Measurements from ENCODE around the gene PRR13. TPM values are rescaled to one million over a fixed set of nuclear protein-coding genes. Genes with fewer than 3 reads are reported as not detected.

Gene PRR13
- total and polyA plus RNA-seq, 2 donors (not counting 3 experiments of a cell fraction or from before 2014, with no cell fraction given), result 68.9 to 139 TPM

- Histone ChIP-seq H3K27ac (ENCODE audit: insufficient read depth, low read depth, low read length) (peak overlapping the region; percentile 57), H3K9me1 (replicated peaks; ENCODE audit: control insufficient read depth, extremely low read depth, insufficient read depth, low read length) (no peaks in the 10 kb centered on the region), H3K79me2 (ENCODE audit: control insufficient read depth, insufficient read depth, low read length) (peaks cover 6% of the 10 kb centered on the region), H4K20me1 (replicated peaks; ENCODE audit: control insufficient read depth, extremely low read depth, insufficient read depth, low read length) (no peaks in the 10 kb centered on the region), H3K27me3 (ENCODE audit: control insufficient read depth in 2 of 2, insufficient read depth in 2 of 2, low read length in 2 of 2) (no peaks in the 10 kb centered on the region), H3K36me3 (ENCODE audit: control insufficient read depth in 2 of 2, extremely low read depth in 1 of 2, insufficient read depth in 2 of 2, low read length in 2 of 2) (no peaks in the 10 kb centered on the region), H3K4me1 (ENCODE audit: control insufficient read depth, extremely low read depth, insufficient read depth, low read length) (peaks cover 18% of the 10 kb centered on the region), H3K9ac (replicated peaks; ENCODE audit: extremely low read depth, insufficient read depth, low read length) (peak overlapping the region; percentile 71), H3K4me2 (ENCODE audit: insufficient read depth, low read length) (peak overlapping the region; percentile 69), H3K9me3 (replicated peaks; ENCODE audit: control insufficient read depth, insufficient read depth, low read length) (no peaks in the 10 kb centered on the region), H2AFZ (ENCODE audit: low read depth, low read length) (peak overlapping the region; percentile 86), H3K4me3 (replicated peaks in 1 of 3; ENCODE audit: insufficient read depth in 1 of 3, low read depth in 1 of 3, low read length in 3 of 3) (no peak overlapping the region)
- intact Hi-C loops (cut with micrococcal nuclease) (loop anchor here (1.0 kb wide), 1 partner anchor 8 kb away; the partner anchor contains the start of gene TARBP2), dilution Hi-C loops (cut with MboI; ENCODE audit: extremely low pct_ligation_motif_present, low sequenced_read_pairs) (no loop called here)
- FAIRE-seq (peak; percentile 37), DNase-seq (ENCODE audit: low read depth, low spot score) (no peak)
- ChIA-PET POLR2A (no interaction called here), CTCF (interaction anchor here (1.0 to 1.6 kb wide), 3 partner anchors 11 to 129 kb away, joined by 3 to 6 read pairs (median 3); no protein-coding TSS in a partner anchor)
- TF ChIP-seq FOS (IDR thresholded peaks at IDR 0.05; ENCODE audit: borderline replicate concordance, insufficient read depth, low read length) (no peak), POLR2A (IDR thresholded peaks at IDR 0.05; ENCODE audit: low read depth, low read length) (no peak), MYC (IDR thresholded peaks at IDR 0.05; ENCODE audit: low read depth, low read length) (no peak), POLR2AphosphoS5 (IDR thresholded peaks at IDR 0.05; ENCODE audit: insufficient read depth, low read depth, low read length) (no peak), CTCF (IDR thresholded peaks at IDR 0.05; ENCODE audit: extremely low read depth in 1 of 2, insufficient read depth in 1 of 2, low read depth in 1 of 2, low read length in 2 of 2) (no peak)
- TSS peak; percentile 49 for BruUV-seq (replicated peaks)
Observed at GRCh38 chr12:53493610-53494391, 52.3 kb downstream of the PRR13 start.

Other genes with a start within 250 kb of the PRR13 start
- gene ITGB7, start 234.5 kb upstream of the PRR13 start, total RNA-seq, result not detected in 2 replicates
- 0.17 and 0.18 TPM in 2 replicates for gene ITGB7, start 234.5 kb upstream of the PRR13 start, polyA plus RNA-seq
- gene RARG, start 209.5 kb upstream of the PRR13 start, total RNA-seq, result 16.1 and 19.5 TPM in 2 replicates
- 9.9 and 11.6 TPM in 2 replicates for gene RARG, start 209.5 kb upstream of the PRR13 start, polyA plus RNA-seq
- 39.3 and 42.7 TPM in 2 replicates for gene ESPL1, start 173.4 kb upstream of the PRR13 start, total RNA-seq
- gene ESPL1, start 173.4 kb upstream of the PRR13 start, polyA plus RNA-seq, result 16.2 and 18.8 TPM in 2 replicates
- gene PFDN5, start 146.2 kb upstream of the PRR13 start, total RNA-seq, result 286 and 301 TPM in 2 replicates
- gene PFDN5, start 146.2 kb upstream of the PRR13 start, polyA plus RNA-seq, result 665 and 745 TPM in 2 replicates
- gene MYG1, start 142.0 kb upstream of the PRR13 start, total RNA-seq, result 61.1 and 65.8 TPM in 2 replicates
- gene MYG1, start 142.0 kb upstream of the PRR13 start, polyA plus RNA-seq, result 65.5 and 65.9 TPM in 2 replicates
- 57.8 and 60.0 TPM in 2 replicates for gene AAAS, start 120.1 kb upstream of the PRR13 start, total RNA-seq
- 83.1 and 86.0 TPM in 2 replicates for gene AAAS, start 120.1 kb upstream of the PRR13 start, polyA plus RNA-seq
- gene SP7, start 105.4 kb upstream of the PRR13 start, total RNA-seq, result not detected in 2 replicates
- not detected in 2 replicates for gene SP7, start 105.4 kb upstream of the PRR13 start, polyA plus RNA-seq
- gene SP1, start 61.6 kb upstream of the PRR13 start, total RNA-seq, result 56.3 and 57.7 TPM in 2 replicates
- 33.2 and 34.8 TPM in 2 replicates for gene SP1, start 61.6 kb upstream of the PRR13 start, polyA plus RNA-seq
- not detected in 2 replicates for gene AMHR2, start 17.9 kb upstream of the PRR13 start, total RNA-seq
- gene AMHR2, start 17.9 kb upstream of the PRR13 start, polyA plus RNA-seq, result not detected in 2 replicates
- 948 and 995 TPM in 2 replicates for gene PCBP2, start 10.4 kb downstream of the PRR13 start, total RNA-seq
- 431 and 526 TPM in 2 replicates for gene PCBP2, start 10.4 kb downstream of the PRR13 start, polyA plus RNA-seq
- 29.3 and 33.3 TPM in 2 replicates for gene MAP3K12, start 57.7 kb downstream of the PRR13 start, total RNA-seq
- 66.2 and 69.2 TPM in 2 replicates for gene MAP3K12, start 57.7 kb downstream of the PRR13 start, polyA plus RNA-seq
- 53.8 and 57.2 TPM in 2 replicates for gene TARBP2, start 59.5 kb downstream of the PRR13 start, total RNA-seq
- 82.8 and 92.1 TPM in 2 replicates for gene TARBP2, start 59.5 kb downstream of the PRR13 start, polyA plus RNA-seq
- gene NPFF, start 65.8 kb downstream of the PRR13 start, total RNA-seq, result not detected in 2 replicates
- gene NPFF, start 65.8 kb downstream of the PRR13 start, polyA plus RNA-seq, result 0.30 TPM in 1 of 2 replicates, not detected in the other
- 56.9 and 68.5 TPM in 2 replicates for gene ATF7, start 184.6 kb downstream of the PRR13 start, total RNA-seq
- gene ATF7, start 184.6 kb downstream of the PRR13 start, polyA plus RNA-seq, result 31.4 and 36.0 TPM in 2 replicates
- 375 and 402 TPM in 2 replicates for gene ATP5MC2, start 234.3 kb downstream of the PRR13 start, total RNA-seq
- gene ATP5MC2, start 234.3 kb downstream of the PRR13 start, polyA plus RNA-seq, result 820 and 971 TPM in 2 replicates